UCSD-AML1 (cell line): Measurements from ENCODE around the gene OR51B4.
"Not testable (repeated sequence)": the region's sequence is repeated elsewhere in the genome, so short reads cannot be mapped to it uniquely, and the experiment has no call there.

Source experiments
- DNase-seq: peaks from one replicate; lab custom pipeline; 2025; ENCODE audit not compliant: unreplicated experiment; lab: John Stamatoyannopoulos, UW

The OR51B4 gene

DNA sequence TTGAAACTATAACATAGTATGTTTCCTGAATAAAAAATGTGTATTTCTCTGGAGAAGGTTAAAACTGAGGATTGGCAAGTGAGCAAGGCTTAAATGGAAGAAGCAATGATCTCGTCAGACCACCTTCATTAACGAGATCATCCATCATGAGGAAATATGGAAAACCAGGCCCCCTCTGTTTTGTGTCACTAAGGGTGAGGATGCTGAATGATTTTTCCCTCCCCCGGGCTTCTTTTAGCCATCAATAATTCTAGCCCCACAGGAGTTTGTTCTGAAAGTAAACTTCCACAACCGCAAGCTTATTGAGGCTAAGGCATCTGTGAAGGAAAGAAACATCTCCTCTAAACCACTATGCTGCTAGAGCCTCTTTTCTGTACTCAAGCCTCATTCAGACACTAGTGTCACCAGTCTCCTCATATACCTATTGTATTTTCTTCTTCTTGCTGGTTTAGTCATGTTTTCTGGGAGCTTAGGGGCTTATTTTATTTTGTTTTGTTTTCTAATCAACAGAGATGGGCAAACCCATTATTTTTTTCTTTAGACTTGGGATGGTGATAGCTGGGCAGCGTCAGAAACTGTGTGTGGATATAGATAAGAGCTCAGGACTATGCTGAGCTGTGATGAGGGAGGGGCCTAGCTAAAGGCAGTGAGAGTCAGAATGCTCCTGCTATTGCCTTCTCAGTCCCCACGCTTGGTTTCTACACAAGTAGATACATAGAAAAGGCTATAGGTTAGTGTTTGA is 26.2 kb downstream of the OR51B4 start:
- DNase-seq: no peak

GRCh38 chr11:5274395-5274794 is 27.4 kb downstream of the OR51B4 start:
- no peak for DNase-seq

- no peak for DNase-seq
These were observed 29.2 kb downstream of the OR51B4 start for GRCh38 chr11:5272395-5273017.

- no peak for DNase-seq
These were observed 32.0 kb downstream of the OR51B4 start, which contains the start of gene HBE1 for GRCh38 chr11:5269715-5270147. TSS of gene HBE1 (minus strand) at chr11:5269945. CDS start at chr11:5269890, 55 bp downstream.

DNA sequence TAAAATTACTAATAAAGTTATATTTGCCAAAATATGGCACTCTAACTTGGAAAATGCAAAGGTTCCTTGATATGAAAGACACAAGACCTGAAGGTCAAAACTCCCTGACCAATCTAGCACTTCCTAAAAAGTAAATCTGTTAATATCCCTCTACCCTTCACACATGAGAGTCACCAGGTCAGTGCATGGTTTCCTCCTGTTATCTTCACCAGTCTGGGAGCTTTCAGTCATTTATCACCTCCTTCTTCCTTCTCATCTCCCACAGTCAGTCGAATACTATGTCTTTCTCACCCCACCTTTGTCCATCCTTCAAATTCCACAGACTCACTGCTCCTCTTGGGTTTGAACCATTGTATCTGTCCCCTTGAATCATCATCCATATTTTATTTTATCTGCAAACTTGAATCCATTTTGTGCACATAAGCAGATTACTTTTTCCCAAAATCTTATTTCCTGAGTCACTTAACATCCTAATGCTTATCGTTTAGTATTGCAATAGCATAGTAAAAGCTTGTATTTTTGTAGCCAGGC is 34.6 kb downstream of the OR51B4 start:
- DNase-seq: no peak

DNA sequence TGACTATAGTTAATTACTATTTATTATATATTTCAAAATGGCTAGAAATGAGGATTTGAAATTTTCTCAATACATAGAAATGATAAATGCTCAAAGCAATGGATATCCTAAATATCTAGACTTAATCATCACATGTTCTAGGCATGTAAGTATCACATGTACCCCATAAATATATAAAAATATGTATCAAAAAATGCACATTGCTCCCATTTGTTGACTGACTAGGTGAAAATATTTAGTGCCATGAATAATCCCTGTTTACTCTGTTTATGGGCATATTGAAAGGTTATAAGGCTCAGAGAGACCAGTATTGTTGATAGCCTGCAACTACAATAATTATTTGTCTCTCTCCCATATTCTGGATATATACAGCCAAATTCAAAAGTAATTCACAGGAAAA is 35.1 kb downstream of the OR51B4 start:
- DNase-seq: no peak

- DNase-seq: no peak
These were observed 35.9 kb downstream of the OR51B4 start for GRCh38 chr11:5265832-5266231.

GRCh38 chr11:5258543-5259262 is 43.0 kb downstream of the OR51B4 start:
- no peak for DNase-seq

GRCh38 chr11:5257296-5257695 is 44.5 kb downstream of the OR51B4 start:
- DNase-seq: no peak

DNA sequence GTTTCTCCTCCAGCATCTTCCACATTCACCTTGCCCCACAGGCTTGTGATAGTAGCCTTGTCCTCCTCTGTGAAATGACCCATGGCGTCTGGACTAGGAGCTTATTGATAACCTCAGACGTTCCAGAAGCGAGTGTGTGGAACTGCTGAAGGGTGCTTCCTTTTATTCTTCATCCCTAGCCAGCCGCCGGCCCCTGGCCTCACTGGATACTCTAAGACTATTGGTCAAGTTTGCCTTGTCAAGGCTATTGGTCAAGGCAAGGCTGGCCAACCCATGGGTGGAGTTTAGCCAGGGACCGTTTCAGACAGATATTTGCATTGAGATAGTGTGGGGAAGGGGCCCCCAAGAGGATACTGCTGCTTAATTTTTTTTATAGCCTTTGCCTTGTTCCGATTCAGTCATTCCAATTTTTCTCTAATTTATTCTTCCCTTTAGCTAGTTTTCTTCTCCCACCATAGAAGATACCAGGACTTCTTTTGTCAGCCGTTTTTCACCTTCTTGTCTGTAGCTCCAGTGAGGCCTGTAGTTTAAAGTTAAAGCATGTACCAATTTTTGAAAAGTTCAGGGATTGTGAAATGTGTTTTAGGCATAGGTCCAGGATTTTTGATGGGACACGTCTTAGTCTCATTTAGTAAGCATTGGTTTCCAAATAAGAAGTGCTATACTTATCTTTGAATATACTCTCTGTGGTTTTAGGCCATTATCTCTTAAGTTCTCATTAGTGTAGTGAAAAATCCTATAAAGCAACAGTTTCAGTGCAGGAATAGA is 46.9 kb downstream of the OR51B4 start, which contains the start of gene HBG2:
TSS of gene HBG2 (minus strand) at position 136 of the 768 bp plus-strand sequence. CDS start at position 83, 53 bp downstream.
- not testable (repeated sequence) for DNase-seq

DNA sequence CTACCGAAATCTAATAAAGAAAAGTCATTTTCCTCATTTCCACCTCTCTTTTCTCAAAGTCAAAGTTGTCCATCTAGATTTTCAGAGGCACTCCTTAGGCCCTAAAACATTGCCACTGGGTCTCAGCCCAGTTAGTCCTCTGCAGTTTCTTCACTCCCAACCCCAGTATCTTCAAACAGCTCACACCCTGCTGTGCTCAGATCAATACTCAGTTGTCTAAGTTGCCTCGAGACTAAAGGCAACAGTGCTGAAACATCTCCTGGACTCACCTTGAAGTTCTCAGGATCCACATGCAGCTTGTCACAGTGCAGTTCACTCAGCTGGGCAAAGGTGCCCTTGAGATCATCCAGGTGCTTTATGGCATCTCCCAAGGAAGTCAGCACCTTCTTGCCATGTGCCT is 47.7 kb downstream of the OR51B4 start:
- DNase-seq: not testable (repeated sequence)

DNA sequence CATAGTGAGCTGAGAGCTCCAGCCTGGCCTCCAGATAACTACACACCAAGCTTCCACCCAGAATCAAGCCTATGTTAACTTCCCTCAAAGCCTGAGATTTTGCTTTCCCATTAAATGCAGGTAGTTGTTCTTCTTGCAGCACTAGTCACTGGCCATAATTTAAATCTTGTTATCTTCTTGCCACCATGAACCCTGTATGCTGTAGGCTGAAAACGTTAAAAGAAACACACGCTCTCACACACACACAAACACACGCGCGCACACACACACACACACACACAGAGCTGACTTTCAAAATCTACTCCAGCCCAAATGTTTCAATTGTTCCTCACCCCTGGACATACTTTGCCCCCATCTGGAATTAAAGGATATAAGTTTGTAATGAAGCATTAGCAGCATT is 48.3 kb downstream of the OR51B4 start:
- DNase-seq: not testable (repeated sequence)

DNA sequence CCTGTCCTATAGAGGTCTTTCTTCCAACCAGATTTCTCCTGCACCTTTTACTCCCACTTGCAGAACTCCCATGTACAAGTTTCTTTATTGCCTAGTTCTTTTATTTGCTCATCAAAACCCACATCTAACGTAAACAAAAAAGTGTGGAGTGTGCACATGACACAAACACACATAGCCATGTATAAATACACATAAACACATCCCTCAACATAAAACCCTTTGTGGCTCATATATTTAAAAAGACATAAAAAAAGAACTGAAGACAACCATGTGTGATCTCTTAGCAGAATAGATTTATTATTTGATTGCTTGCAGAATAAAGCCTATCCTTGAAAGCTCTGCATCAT is 48.9 kb downstream of the OR51B4 start:
- DNase-seq: no peak

GRCh38 chr11:5252192-5252918 is 49.4 kb downstream of the OR51B4 start:
- DNase-seq: no peak

- DNase-seq: no peak
These were observed 50.0 kb downstream of the OR51B4 start for GRCh38 chr11:5251746-5252145.
